ENCODE results near the gene TNFRSF1A.
"Not testable (repeated sequence)": the region's sequence is repeated elsewhere in the genome, so short reads cannot be mapped to it uniquely, and the experiment has no call there.

Gene TNFRSF1A

DNA sequence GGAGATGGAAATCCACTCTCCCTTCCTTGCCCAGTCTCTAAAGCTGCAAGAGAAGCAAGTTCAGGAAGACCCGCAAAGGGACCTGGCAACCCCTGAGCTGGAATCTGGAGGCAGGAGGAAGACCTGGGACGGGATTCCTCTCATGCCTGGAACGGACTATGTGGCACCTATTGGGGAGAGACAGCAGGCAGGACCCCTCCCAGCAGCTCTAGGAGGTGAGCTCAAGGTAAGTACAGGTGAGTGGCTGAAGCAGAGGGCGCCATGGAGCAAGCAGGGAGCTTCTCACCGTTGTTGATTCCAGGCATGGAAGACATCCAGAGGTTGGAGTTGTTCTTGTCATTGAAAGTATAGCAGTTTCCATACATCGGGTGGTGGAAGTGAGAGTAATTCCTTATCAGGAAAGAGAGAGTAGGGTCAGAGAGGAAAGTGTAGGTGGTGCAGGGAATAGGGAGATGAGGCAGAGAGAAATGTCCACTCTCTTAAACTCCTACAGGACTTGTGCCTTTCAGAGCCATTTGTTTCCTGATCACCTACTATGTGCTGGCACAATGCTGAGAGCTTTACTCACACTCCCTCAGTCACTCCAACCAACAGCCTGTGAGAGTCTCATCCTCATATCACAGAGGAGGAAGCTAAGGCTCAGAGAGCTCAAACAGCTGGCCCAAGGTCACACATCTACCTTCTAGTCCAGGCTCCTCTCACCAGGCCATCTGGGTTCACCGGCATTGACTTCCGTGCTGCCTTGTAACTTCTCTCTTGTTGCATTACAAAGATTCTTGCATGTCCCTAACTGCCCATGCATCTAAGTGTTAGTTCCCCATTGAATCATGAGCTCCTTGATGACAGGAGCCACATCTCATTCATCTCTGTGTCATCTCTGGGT, 13.9 kb upstream of the TNFRSF1A start:
- peak; percentile 87 to 89 for DNase-seq

GRCh38 chr12:6354495-6355393, 12.9 kb upstream of the TNFRSF1A start:
- no peak for DNase-seq

DNA sequence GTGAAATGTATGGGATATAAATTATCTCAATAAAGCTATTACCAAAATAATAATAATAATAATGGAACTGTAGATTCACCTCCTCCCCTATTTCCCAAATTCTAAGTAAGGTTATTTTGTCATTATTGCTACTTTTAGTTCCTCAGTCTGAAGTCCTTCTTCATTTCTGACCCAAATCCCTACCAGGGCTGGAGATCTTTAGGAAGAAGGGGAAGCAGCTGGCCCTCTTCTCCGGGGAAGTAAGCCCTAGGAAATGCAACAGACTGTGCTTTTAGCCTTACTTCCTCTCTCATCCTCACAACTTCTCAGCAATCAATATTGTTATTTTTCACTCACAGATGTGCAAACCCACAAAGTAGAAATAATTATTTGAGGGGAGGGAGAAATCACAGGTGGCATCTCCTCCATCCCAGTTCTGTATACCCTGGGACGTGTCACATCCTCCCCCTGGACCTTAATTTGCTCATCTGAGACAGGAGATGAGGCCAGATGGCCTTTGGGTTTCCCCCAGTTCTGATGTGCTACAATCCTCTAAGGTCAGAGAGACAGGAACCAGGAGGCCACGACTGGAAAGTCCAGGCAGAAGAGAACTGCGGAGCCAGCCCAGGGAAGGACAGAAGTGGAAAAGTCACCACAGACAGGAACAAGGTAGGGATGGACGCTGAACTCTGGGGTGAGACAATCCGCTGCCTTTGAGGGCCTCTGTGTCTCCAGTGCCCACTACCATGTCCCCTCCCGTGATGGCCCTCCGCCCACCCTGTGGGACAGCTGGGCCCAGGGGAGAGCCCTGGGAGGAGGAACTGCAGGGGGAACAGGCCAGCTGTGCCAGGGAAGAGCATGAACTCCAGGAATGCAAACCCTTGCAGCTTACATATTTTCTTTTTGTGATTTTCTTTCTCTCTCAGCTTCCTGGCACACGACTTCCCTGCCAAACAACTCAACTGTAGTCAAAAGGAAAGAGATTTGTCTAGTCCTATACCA, 10.6 kb upstream of the TNFRSF1A start:
- DNase-seq, result peak; percentile 76 to 79

DNA sequence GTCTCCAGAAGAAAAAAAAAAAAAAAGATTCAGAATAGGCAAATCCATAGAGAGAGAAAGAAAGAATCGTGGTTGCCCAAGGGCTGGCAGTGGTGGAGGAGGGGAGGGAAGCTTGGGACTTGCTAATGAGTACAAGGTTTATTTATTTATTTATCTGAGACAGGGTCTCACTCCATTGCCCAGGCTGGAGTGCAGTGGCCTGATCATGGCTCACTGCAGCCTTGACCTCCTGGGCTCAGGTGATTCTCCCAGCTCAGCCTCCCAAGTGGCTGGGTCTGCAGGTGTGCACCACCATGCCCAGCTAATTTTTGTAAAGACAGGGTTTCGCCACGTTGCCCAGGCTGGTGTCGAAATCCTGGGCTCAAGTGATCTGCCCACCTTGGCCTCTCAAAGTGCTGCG, 9.7 kb upstream of the TNFRSF1A start:
- no peak for DNase-seq

GRCh38 chr12:6347367-6348338, 5.8 kb upstream of the TNFRSF1A start:
- DNase-seq, result peak; percentile 52 to 61

DNA sequence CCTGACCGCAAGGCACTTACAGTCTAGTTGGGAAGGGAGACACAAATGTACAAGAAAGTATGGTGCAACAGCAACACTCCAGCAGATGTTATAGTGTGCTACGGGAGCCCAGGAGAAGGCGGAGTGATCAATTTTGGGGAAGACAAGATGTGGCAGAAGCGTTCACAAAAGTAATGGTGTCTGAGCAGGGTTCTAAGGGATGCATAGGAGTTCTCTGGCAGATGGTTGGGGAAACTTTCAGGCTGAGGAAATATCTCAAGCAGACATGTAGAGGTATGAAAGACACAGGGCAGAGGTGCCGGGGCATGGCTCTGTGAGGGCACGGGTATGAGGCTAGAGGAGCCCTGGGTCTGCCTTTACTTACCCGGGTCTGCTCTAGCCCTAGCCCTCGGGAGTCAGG, 5.1 kb upstream of the TNFRSF1A start:
- DNase-seq, result no peak

DNA sequence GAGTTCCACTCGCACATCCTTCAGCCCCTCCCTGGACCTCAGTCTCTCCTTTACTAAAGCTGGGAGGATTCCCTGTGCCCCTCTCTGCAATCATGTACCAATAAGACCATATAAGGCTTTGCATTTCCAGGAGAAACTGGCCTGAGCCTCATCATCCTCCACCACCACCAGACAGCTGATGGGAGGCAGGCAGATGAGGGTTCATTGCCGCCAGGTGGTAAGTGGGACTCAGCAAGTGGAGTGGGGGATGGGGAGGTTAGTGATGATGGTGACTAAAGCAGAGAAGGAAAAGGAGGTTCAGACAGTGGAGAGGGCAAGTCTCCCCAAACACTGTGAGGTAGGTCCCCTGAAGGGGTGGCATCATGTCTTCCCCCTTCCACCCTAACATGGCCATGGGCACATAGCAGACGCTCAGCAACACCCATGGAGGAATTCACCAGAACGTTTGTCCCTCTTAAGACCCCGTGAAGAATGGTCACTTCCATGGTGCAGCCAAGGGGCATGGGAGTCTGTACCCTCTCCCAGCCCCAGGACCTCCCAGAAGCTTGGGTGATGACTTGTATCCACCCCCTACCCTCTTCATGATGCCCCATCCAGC, 4.5 kb upstream of the TNFRSF1A start:
- DNase-seq, result no peak

DNA sequence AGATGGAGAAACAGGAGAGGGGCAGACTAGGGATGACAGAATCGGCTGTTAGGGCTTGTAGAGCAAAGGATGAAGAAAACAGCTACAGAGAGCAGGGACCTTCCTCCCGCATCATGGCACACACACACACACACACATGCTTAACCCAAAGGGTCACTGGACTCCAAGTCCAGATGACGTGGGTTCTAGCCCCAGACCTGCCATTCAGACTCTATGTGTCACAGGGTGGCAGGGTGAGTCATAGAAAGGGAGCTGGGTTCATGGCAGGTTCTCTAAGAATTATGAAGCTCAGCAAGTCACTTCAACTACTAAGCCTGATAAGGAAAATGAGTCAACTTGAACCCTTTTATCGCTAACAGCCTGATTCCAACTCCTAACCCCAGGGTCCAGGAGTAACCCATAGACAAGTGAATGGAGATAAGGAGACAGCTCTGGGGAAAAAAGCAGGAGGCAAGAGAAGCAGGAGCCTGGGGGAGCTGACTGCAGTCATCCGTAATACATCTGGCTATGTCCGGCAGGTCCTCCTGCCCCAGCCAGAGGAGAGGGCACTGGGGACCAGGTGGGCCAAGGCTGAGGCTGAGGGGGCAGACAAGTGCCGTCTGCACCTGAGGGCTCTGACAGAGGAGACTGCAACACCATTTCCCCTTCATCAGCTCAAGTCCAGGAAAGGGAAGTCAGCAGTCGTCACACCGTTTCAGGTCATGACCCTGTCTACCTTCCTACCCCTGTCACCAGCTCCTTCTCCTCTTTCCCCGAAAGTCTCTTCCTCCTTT, 3.6 kb upstream of the TNFRSF1A start:
- peak; percentile 68 to 84 for DNase-seq

- not testable (repeated sequence) for DNase-seq
Observed at GRCh38 chr12:6344101-6344660, 2.3 kb upstream of the TNFRSF1A start.

GRCh38 chr12:6343518-6343917, 1.6 kb upstream of the TNFRSF1A start:
- DNase-seq, result no peak

DNA sequence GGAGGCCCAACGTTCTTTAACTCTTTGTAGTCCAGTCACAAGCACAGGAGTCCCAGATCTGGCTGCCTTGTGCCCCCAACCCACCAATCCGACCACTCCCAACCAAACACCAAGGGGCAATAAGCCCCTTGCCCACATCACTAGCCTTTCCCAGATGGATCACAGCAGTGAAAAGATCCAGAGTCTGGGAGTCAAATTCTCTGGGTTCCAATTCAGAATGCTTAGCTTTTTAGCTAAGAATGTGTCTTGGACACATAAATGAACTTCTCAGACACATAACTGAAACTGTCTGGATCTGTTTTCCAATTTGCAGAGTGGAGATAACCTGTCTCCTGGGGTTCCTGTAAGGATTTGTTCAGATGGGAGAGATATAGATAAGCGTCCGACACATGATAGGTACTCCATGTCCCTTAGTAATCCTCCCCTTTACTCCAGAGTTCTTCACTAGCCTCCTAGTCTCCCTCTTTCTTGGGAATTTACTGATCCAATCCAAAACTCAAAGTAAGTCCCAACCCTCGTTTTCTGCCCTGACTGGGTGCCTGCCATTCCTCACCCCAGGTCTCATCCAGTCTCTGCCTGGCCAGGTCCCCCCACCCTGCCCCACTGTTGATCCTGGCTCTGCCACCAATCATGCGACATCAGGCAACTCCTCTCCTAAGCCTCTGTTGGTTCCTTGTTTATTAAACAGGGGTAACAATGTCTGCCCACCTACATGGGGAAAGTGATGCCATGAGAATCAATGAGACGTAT, 439 bp upstream of the TNFRSF1A start:
- DNase-seq, result no peak

DNA sequence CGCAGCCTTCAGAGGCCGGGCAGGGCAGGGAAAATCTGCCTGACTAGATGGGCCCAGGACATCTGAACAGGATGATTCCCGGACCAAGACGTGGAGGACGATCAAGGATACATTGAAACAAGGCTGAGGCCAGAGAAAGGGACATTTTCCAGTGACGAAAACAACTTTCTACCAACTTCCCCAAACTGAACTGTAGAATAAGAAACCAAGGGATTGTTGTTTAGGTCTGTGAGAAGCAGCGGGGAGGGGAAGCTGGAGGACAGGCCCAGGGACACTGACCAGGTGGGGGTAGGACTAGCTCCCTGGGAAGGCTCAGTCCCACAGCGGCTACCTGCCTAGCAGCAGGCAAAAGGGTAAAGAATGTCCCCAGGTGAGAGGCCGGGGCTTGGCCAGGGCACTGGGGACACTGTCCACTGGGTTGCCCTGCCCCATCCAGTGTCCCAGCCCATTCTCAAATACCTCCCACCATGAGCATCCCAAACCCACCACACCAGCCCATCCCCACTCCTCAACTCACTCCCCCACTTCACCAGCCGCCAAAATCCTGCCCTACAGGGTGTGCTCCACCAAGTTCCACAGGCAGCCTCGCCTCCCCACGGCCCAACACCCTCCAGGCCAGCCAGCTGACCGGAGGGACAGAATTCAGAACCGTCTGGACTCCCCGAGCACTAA, 995 bp downstream of the TNFRSF1A start:
- DNase-seq, result peak; percentile 66

DNA sequence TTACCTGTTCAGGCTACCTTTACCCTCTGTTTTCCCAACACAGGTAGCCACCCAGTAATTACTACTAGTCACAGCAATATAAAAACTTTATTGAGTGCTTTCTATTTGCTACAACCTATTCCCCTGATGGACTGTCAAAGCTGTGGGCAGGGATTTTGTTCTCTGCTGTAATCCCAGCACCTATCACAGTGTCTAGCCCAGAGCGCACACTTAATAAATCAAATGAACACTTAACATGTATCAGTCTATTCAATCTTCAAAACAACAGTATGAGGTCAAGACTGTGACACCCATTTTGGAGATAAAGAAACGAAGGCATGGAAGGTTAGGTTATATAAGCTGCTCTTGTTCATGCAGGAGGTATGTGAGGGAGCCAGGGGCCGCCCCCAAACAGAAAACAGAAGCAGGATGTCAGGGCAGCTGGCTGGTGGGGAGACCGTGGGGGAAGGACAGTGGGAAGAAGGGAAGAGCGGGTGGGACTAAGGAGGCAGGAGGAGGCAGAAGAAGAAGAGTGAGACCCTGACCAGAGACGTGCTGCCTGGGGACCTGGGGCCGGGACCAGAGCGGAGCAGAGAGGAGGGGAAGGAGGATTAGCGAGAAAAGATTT, 1.7 kb downstream of the TNFRSF1A start:
- DNase-seq, result no peak

DNA sequence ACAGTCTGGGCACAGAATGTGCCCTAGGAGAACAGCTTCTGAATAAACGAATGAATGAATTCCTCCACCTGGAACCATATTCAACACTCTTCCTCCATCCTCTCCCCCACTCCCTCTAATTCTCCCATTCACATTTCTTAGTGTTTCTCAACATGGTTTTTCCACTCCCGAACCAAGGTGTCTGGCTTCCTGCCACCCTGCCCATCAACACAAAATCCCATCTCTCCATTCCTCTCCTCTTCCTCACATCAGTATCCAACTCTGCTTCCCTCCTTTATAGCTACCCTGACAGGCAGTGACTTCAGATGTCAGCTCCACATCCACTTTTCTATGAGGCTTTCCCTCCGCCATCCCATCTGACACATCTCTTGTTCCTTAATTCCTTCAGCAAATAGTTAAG, 2.9 kb downstream of the TNFRSF1A start:
- DNase-seq, result no peak

- DNase-seq, result not testable (repeated sequence)
Observed at GRCh38 chr12:6338536-6338935, 3.3 kb downstream of the TNFRSF1A start.

GRCh38 chr12:6337958-6338433, 3.9 kb downstream of the TNFRSF1A start:
- no peak for DNase-seq
